K562 (cell line): ENCODE data around the gene ZNF80. TPM values are rescaled to one million over a fixed set of nuclear protein-coding genes. Genes with fewer than 3 reads are reported as not detected.

ENCODE experiments used
- ATAC-seq: fragments of 200-7000 bp; cut with Tn5 transposase; 3 replicates; pipeline ENCODE4 v1.9.1; 2020; ENCODE audit warnings: moderate library complexity
- BruUV-seq: library from RNA; stranded (reverse); fragments of 400-500 nt; replicated peaks from 2 replicates; lab custom pipeline; 2021; lab: Mats Ljungman, UMichigan
- CTCF ChIA-PET: fragments of 300-600 bp; formaldehyde crosslinking; extraction: SDS; loops from one replicate; lab custom pipeline; 2021; ENCODE audit warnings: low intra/inter-chr PET ratio; lab: Yijun Ruan, JAX
- POLR2A ChIA-PET: fragments of 300-600, 350-650 bp; sonication (Branson Sonifier 250); formaldehyde crosslinking; extraction: SDS; loops from one replicate; lab custom pipeline; 2021; ENCODE audit warnings: antibody characterized with exemption, inconsistent platforms; lab: Yijun Ruan, JAX
- DNase-seq, 4 experiments: peaks; one replicate each; pipeline versions ENCODE4 v3.0.0 to v3.0.0-alpha.2; 2011 to 2018; ENCODE audit warnings: low spot score in 3 of 4, mixed read lengths in 3 of 4; ENCODE audit errors: extremely low read depth in 1 of 4
- FAIRE-seq: peaks from 2 replicates; lab custom pipeline; 2011; peaks lifted over from hg19 to GRCh38; lab: Jason Lieb, UNC
- H2AFZ ChIP-seq: 2 replicates; pipeline ENCODE4 v1.6.0; 2011; ENCODE audit warnings: low read depth, low read length, control low read depth, inconsistent platforms
- H3K27ac ChIP-seq: fragments of 200-600 bp; 3 replicates; pipeline ENCODE4 v1.8.0; 2011; ENCODE audit warnings: low read depth, mild to moderate bottlenecking, control low read depth, inconsistent platforms, low read length, moderate library complexity, mixed read lengths; ENCODE audit errors: extremely low read depth
- H3K27me3 ChIP-seq, 2 experiments: fragments of 300-600 bp in 1 of 2; 2 replicates in 1 of 2; 3 replicates in 1 of 2; pipeline versions ENCODE4 v1.6.0 to v1.8.0; 2011; ENCODE audit warnings: inconsistent platforms in 2 of 2, low read length in 2 of 2, mild to moderate bottlenecking in 1 of 2, mixed read lengths in 1 of 2, moderate library complexity in 1 of 2; ENCODE audit not compliant: control insufficient read depth in 2 of 2, insufficient read depth in 2 of 2
- H3K36me3 ChIP-seq: fragments of 300-600 bp; 3 replicates; pipeline ENCODE4 v1.8.0; 2011; ENCODE audit warnings: mild to moderate bottlenecking, low read length, inconsistent platforms; ENCODE audit not compliant: control insufficient read depth, insufficient read depth
- H3K4me1 ChIP-seq, 2 experiments: fragments of 200-600 bp in 1 of 2; replicated peaks in 1 of 2; 2 replicates in 1 of 2; 3 replicates in 1 of 2; pipeline versions ENCODE4 v1.5.1 to v1.8.0; 2011; ENCODE audit warnings: inconsistent platforms in 2 of 2, low read length in 2 of 2, mild to moderate bottlenecking in 1 of 2, mixed read lengths in 1 of 2, moderate library complexity in 1 of 2; ENCODE audit not compliant: control insufficient read depth in 2 of 2, insufficient read depth in 2 of 2
- H3K4me2 ChIP-seq: 2 replicates; pipeline ENCODE4 v1.6.1; 2011; ENCODE audit warnings: low read length, control low read depth, inconsistent platforms, mixed read lengths; ENCODE audit not compliant: insufficient read depth
- H3K4me3 ChIP-seq: fragments of 200-600 bp; sonication (generic), shearing (Covaris generic); 2 replicates; pipeline ENCODE4 v1.5.1; 2016; ENCODE audit warnings: control low read depth, inconsistent platforms
- H3K79me2 ChIP-seq: fragments of 200-600 bp; 3 replicates; pipeline ENCODE4 v1.8.0; 2011; ENCODE audit warnings: low read length, inconsistent platforms; ENCODE audit not compliant: control insufficient read depth, insufficient read depth
- H3K9ac ChIP-seq, 2 experiments: 2 replicates each; pipeline versions ENCODE4 v1.6.0 to v1.6.1; 2011; ENCODE audit warnings: low read depth in 2 of 2, low read length in 2 of 2, control low read depth in 1 of 2, inconsistent platforms in 1 of 2, mild to moderate bottlenecking in 1 of 2, mixed read lengths in 1 of 2; ENCODE audit not compliant: insufficient read depth in 1 of 2
- H3K9me1 ChIP-seq: one replicate; pipeline ENCODE4 v1.6.0; 2011; ENCODE audit warnings: inconsistent platforms, mild to moderate bottlenecking, low read length, moderate library complexity; ENCODE audit not compliant: control insufficient read depth, insufficient read depth
- H3K9me3 ChIP-seq: replicated peaks from 2 replicates; pipeline ENCODE4 v1.5.1; 2011; ENCODE audit warnings: low read depth, low read length, inconsistent platforms; ENCODE audit not compliant: control insufficient read depth, insufficient read depth
- H4K20me1 ChIP-seq: replicated peaks from 2 replicates; pipeline ENCODE4 v1.6.1; 2011; ENCODE audit warnings: low read length, inconsistent platforms, mixed read lengths; ENCODE audit not compliant: control insufficient read depth, insufficient read depth
- CC2D1A ChIP-seq: fragments of 450-650 bp; IDR thresholded peaks from 2 replicates; pipeline ENCODE4 v1.6.1; 2017; ENCODE audit warnings: mild to moderate bottlenecking
- EHMT2 ChIP-seq: fragments of 450-650 bp; IDR thresholded peaks from 2 replicates; pipeline ENCODE4 v1.6.1; 2018; ENCODE audit warnings: antibody characterized with exemption
- GATAD2B ChIP-seq: fragments of 450-650 bp; IDR thresholded peaks from 2 replicates; pipeline ENCODE4 v1.6.1; 2017; ENCODE audit warnings: mild to moderate bottlenecking, borderline replicate concordance
- HDAC8 ChIP-seq: fragments of 450-650 bp; IDR thresholded peaks from 2 replicates; pipeline ENCODE4 v1.6.1; 2016; ENCODE audit warnings: mild to moderate bottlenecking, missing genetic modification characterization, moderate library complexity, missing compliant biosample characterization
- JUNB ChIP-seq: fragments of 450-650 bp; formaldehyde crosslinking; conservative IDR thresholded peaks from 2 replicates; pipeline ENCODE4 v1.4.0; 2020; ENCODE audit warnings: mild to moderate bottlenecking
- KLF1 ChIP-seq: fragments of 450-650 bp; IDR thresholded peaks from 2 replicates; pipeline ENCODE4 v1.6.1; 2016; ENCODE audit warnings: missing genetic modification characterization, missing compliant biosample characterization
- ZNF197 ChIP-seq: fragments of 200-800 bp; sonication (Bioruptor generic); IDR thresholded peaks from 2 replicates; pipeline ENCODE4 v1.6.1; 2016; ENCODE audit warnings: low read depth, missing genetic modification characterization, missing compliant biosample characterization
- WGBS: fragments of 100-300 bp; shearing (Covaris generic); methylation state at CpG from one replicate; pipeline ENCODE4 v1.1.6; 2016; ENCODE audit warnings: low coverage, mixed read lengths; ENCODE audit not compliant: insufficient coverage; ENCODE audit errors: missing lambda C conversion rate; 5-methylcytosine and 5-hydroxymethylcytosine counted together
- in situ Hi-C: fragments of 300-500 bp; cut with MboI; formaldehyde crosslinking; loops from 4 replicates; pipeline ENCODE4 v1.15.0; 2018; ENCODE audit warnings: inconsistent platforms, mixed read lengths
- intact Hi-C: fragments of 100-400 bp; cut with micrococcal nuclease; formaldehyde crosslinking; loops from 2 replicates; pipeline ENCODE4 v1.14.2; 2022
- polyA plus RNA-seq, 8 experiments: library from polyadenylated mRNA; depleted of rRNA in 4 of 8; stranded (reverse) in 5 of 8; unstranded in 3 of 8; fragments of >200 nt; fragmentation: Nextera tagmentation in 2 of 8; fragmentation: Illumina TruSeq in 1 of 8; extraction: Ambion mirVana in 2 of 8; extraction: Trizol in 1 of 8; gene quantifications; 2 replicates each; pipeline versions ENCODE4 v1.2.1 to v1.2.3, GENCODE V29; 2011 to 2014; ENCODE audit warnings: inconsistent platforms in 1 of 8, missing spikeins in 1 of 8
- total RNA-seq, 7 experiments: library from RNA; depleted of rRNA in 6 of 7; stranded (reverse); fragments of >200 nt in 6 of 7; fragmentation: Illumina TruSeq in 2 of 7; extraction: Trizol in 2 of 7; gene quantifications; 2 replicates each; pipeline versions ENCODE4 v1.2.1 to v1.2.3, GENCODE V29; 2011 to 2021; ENCODE audit warnings: low replicate concordance in 1 of 7
- TF ChIP-seq, protein P1 (sequence below): sonication (generic); formaldehyde crosslinking; IDR thresholded peaks from 2 replicates; pipeline ENCODE4 v1.8.0; 2022; ENCODE audit warnings: mild to moderate bottlenecking, missing genetic modification reagents
- TF ChIP-seq, protein P2 (sequence below): sonication (generic); formaldehyde crosslinking; IDR thresholded peaks from 2 replicates; pipeline ENCODE4 v1.8.1; 2023; ENCODE audit warnings: mild to moderate bottlenecking, missing genetic modification reagents
- TF ChIP-seq, protein P3 (sequence below): fragments of 450-650 bp; formaldehyde crosslinking; IDR thresholded peaks from 2 replicates; pipeline ENCODE4 v1.4.0; 2022; ENCODE audit warnings: missing genetic modification characterization

Gene ZNF80
- total and polyA plus RNA-seq, 9 of the 15 experiments (the other 6 are each of a cell fraction or from before 2014, with no cell fraction given), result 0.01 to 0.07 (median 0.04) TPM; not detected in 3

DNA sequence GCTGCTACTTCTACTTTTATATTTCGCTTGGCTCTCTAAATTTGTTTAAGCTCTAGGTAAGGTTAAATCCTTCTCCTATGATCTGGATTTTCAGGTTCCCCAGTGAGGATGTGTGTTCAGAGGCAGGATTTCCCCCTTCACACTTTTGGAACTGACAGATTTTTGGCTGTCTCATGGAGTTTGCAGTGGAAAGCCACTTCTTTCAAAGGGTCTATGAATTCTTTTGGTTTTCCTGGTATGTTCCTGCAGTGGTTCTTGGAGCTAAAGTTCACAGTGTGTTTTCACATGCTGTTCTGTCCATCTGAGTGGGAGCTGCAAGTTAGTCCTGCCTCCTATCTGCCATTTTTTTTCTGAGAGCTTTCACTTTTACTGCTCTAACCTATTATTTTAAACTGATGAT lies 34.9 kb upstream of the ZNF80 start (continued):
- no peak for TF ChIP-seq EHMT2

DNA sequence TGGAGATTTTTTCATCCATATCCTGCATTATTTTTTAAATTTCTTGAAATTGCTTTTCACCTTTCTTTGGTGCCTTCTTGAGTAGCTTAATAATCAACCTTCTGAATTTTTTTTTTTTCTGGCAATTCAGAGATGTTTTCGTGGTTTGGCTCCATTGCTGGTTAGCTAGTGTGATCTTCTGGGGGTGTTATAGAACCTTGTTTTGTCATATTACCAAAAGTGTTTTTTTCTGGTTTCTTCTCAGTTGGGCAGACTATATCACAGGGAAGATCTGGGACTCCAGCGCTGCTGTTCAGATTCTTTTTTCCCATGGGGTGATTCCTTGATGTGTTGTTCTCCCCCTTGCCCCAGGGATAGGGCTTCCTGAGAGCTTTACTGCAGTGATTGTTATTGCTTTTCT lies 32.6 kb upstream of the ZNF80 start:
- POLR2A ChIA-PET, result no interaction called here
- FAIRE-seq, result no peak
- BruUV-seq, result no TSS peak
- no peak overlapping the region for H3K4me3 ChIP-seq
- TF ChIP-seq CC2D1A (no peak), ZNF197 (CRISPR knock-in tag) (no peak), KLF1 (tag) (no peak), GATAD2B (no peak), HDAC8 (tag) (no peak), JUNB (CRISPR knock-in tag) (no peak)
- TF ChIP-seq, protein P1, sequence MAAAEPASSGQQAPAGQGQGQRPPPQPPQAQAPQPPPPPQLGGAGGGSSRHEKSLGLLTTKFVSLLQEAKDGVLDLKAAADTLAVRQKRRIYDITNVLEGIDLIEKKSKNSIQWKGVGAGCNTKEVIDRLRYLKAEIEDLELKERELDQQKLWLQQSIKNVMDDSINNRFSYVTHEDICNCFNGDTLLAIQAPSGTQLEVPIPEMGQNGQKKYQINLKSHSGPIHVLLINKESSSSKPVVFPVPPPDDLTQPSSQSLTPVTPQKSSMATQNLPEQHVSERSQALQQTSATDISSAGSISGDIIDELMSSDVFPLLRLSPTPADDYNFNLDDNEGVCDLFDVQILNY (CRISPR knock-in tag), result no peak
- TF ChIP-seq, protein P2, sequence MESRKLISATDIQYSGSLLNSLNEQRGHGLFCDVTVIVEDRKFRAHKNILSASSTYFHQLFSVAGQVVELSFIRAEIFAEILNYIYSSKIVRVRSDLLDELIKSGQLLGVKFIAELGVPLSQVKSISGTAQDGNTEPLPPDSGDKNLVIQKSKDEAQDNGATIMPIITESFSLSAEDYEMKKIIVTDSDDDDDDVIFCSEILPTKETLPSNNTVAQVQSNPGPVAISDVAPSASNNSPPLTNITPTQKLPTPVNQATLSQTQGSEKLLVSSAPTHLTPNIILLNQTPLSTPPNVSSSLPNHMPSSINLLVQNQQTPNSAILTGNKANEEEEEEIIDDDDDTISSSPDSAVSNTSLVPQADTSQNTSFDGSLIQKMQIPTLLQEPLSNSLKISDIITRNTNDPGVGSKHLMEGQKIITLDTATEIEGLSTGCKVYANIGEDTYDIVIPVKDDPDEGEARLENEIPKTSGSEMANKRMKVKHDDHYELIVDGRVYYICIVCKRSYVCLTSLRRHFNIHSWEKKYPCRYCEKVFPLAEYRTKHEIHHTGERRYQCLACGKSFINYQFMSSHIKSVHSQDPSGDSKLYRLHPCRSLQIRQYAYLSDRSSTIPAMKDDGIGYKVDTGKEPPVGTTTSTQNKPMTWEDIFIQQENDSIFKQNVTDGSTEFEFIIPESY (CRISPR knock-in tag), result no peak
- TF ChIP-seq, protein P3, sequence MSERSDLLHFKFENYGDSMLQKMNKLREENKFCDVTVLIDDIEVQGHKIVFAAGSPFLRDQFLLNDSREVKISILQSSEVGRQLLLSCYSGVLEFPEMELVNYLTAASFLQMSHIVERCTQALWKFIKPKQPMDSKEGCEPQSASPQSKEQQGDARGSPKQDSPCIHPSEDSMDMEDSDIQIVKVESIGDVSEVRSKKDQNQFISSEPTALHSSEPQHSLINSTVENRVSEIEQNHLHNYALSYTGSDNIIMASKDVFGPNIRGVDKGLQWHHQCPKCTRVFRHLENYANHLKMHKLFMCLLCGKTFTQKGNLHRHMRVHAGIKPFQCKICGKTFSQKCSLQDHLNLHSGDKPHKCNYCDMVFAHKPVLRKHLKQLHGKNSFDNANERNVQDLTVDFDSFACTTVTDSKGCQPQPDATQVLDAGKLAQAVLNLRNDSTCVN (CRISPR knock-in tag), result no peak
- DNase-seq, result no peak
- no peaks in the 10 kb centered on the region for H3K4me1 ChIP-seq
- H3K9me3 ChIP-seq, result no peaks in the 10 kb centered on the region
- H3K79me2 ChIP-seq, result no peaks in the 10 kb centered on the region
- H4K20me1 ChIP-seq, result no peaks in the 10 kb centered on the region
- CTCF ChIA-PET, result no interaction called here
- intact Hi-C loops (no loop called here), in situ Hi-C loops (no loop called here)
- no peak for ATAC-seq
- 0% methylated on average over 2 of the region's 2 CpGs for WGBS
- no peak overlapping the region for H3K9ac ChIP-seq
- H2AFZ ChIP-seq, result no peak overlapping the region
- H3K4me2 ChIP-seq, result no peak overlapping the region
- no peaks in the 10 kb centered on the region for H3K9me1 ChIP-seq
- H3K36me3 ChIP-seq, result no peaks in the 10 kb centered on the region
- no peaks in the 10 kb centered on the region for H3K27me3 ChIP-seq
- H3K27ac ChIP-seq, result no peak overlapping the region
